HepG2 (cell line): ENCODE results near the gene MYH15. TPM values are rescaled to one million over a fixed set of nuclear protein-coding genes. Genes with fewer than 3 reads are reported as not detected.

ENCODE experiments used
- ATAC-seq: fragments of 200-7000 bp; cut with Tn5 transposase; 3 replicates; pipeline ENCODE4 v1.9.1; 2020; ENCODE audit warnings: mild to moderate bottlenecking, moderate library complexity
- BruUV-seq: library from RNA; stranded (reverse); fragments of 400-500 nt; replicated peaks from 2 replicates; lab custom pipeline; 2021; lab: Mats Ljungman, UMichigan
- CTCF ChIA-PET: fragments of 300-600 bp; formaldehyde crosslinking; extraction: SDS; loops from one replicate; lab custom pipeline; 2021; ENCODE audit warnings: low total read pairs, inconsistent platforms, low intra/inter-chr PET ratio; lab: Yijun Ruan, JAX
- POLR2A ChIA-PET: fragments of 350-600 bp; sonication (Branson Sonifier 250); formaldehyde crosslinking; loops from one replicate; lab custom pipeline; 2020; ENCODE audit warnings: antibody characterized with exemption, inconsistent platforms; lab: Yijun Ruan, JAX
- DNase-seq: peaks from one replicate; pipeline ENCODE4 v3.0.0-alpha.2; 2015; ENCODE audit warnings: low spot score
- FAIRE-seq: peaks from 3 replicates; lab custom pipeline; 2011; peaks lifted over from hg19 to GRCh38; lab: Jason Lieb, UNC
- H2AFZ ChIP-seq: one replicate; pipeline ENCODE4 v1.6.1; 2011; ENCODE audit warnings: low read length, inconsistent platforms
- H3K27ac ChIP-seq: fragments of 300-600 bp; 3 replicates; pipeline ENCODE4 v1.8.0; 2011; ENCODE audit warnings: mixed run types, mild to moderate bottlenecking, mixed read lengths, low read length, inconsistent platforms; ENCODE audit not compliant: insufficient read depth; ENCODE audit errors: extremely low read length
- H3K27me3 ChIP-seq, 2 experiments: fragments of 200-600 bp in 1 of 2; 2 replicates in 1 of 2; 3 replicates in 1 of 2; pipeline versions ENCODE4 v1.6.0 to v1.8.0; 2011; ENCODE audit warnings: low read length in 2 of 2, mild to moderate bottlenecking in 2 of 2, moderate library complexity in 2 of 2, inconsistent platforms in 1 of 2; ENCODE audit not compliant: insufficient read depth in 2 of 2, control insufficient read depth in 1 of 2
- H3K36me3 ChIP-seq, 2 experiments: fragments of 200-600 bp in 1 of 2; replicated peaks in 1 of 2; 2 replicates in 1 of 2; 3 replicates in 1 of 2; pipeline versions ENCODE4 v1.5.1 to v1.8.0; 2011; ENCODE audit warnings: low read length in 2 of 2, inconsistent platforms in 1 of 2; ENCODE audit not compliant: insufficient read depth in 2 of 2, control insufficient read depth in 1 of 2
- H3K4me1 ChIP-seq: 2 replicates; pipeline ENCODE4 v1.5.1; 2012; ENCODE audit warnings: low read length, inconsistent platforms; ENCODE audit not compliant: insufficient read depth
- H3K4me2 ChIP-seq: 2 replicates; pipeline ENCODE4 v1.6.0; 2011; ENCODE audit warnings: low read depth, low read length, inconsistent platforms
- H3K4me3 ChIP-seq, 3 experiments: fragments of 200-600 bp in 1 of 3; sonication (generic), shearing (Covaris generic) in 1 of 3; replicated peaks in 1 of 3; 2 replicates each; pipeline ENCODE4 v1.5.1; 2011 to 2016; ENCODE audit warnings: low read length in 3 of 3, inconsistent platforms in 2 of 3, low read depth in 2 of 3, mild to moderate bottlenecking in 2 of 3, control low read depth in 1 of 3, mixed read lengths in 1 of 3; ENCODE audit not compliant: insufficient read depth in 1 of 3
- H3K79me2 ChIP-seq: one replicate; pipeline ENCODE4 v1.6.1; 2011; ENCODE audit warnings: low read length, inconsistent platforms; ENCODE audit not compliant: insufficient read depth
- H3K9ac ChIP-seq: 2 replicates; pipeline ENCODE4 v1.6.0; 2011; ENCODE audit warnings: mild to moderate bottlenecking, low read depth, low read length, inconsistent platforms; ENCODE audit not compliant: insufficient read depth
- H3K9me3 ChIP-seq: 2 replicates; pipeline ENCODE4 v1.5.1; 2012; ENCODE audit warnings: mild to moderate bottlenecking, low read length
- H4K20me1 ChIP-seq: 2 replicates; pipeline ENCODE4 v1.6.0; 2011; ENCODE audit warnings: inconsistent platforms, mild to moderate bottlenecking, low read length, moderate library complexity; ENCODE audit not compliant: insufficient read depth
- ESRRA ChIP-seq: sonication (generic); formaldehyde crosslinking; IDR thresholded peaks from 2 replicates; pipeline ENCODE4 v1.5.1; 2020; ENCODE audit warnings: mild to moderate bottlenecking, low read depth, missing genetic modification reagents
- HNF4G ChIP-seq, 2 experiments: sonication (generic) in 1 of 2; formaldehyde crosslinking in 1 of 2; IDR thresholded peaks; 2 replicates each; pipeline versions ENCODE4 v1.4.0 to v1.6.1; 2011 to 2020; ENCODE audit warnings: borderline replicate concordance in 2 of 2, low read depth in 2 of 2, mild to moderate bottlenecking in 2 of 2, low read length in 1 of 2, missing genetic modification reagents in 1 of 2, moderate library complexity in 1 of 2
- HOXA7 ChIP-seq: sonication (generic); formaldehyde crosslinking; IDR thresholded peaks from 2 replicates; pipeline ENCODE4 v1.8.1; 2022; ENCODE audit warnings: mild to moderate bottlenecking, missing genetic modification reagents, moderate library complexity
- MYPOP ChIP-seq: sonication (generic); formaldehyde crosslinking; IDR thresholded peaks from 2 replicates; pipeline ENCODE4 v1.8.1; 2023; ENCODE audit warnings: mild to moderate bottlenecking, moderate library complexity, missing genetic modification reagents
- NFE2L1 ChIP-seq: sonication (generic); formaldehyde crosslinking; IDR thresholded peaks from 2 replicates; pipeline ENCODE4 v1.4.0; 2020; ENCODE audit warnings: missing genetic modification reagents, mild to moderate bottlenecking, borderline replicate concordance
- PITX1 ChIP-seq: sonication (generic); formaldehyde crosslinking; IDR thresholded peaks from 2 replicates; pipeline ENCODE4 v1.5.1; 2020; ENCODE audit warnings: mild to moderate bottlenecking, missing genetic modification reagents
- PREB ChIP-seq: sonication (generic); formaldehyde crosslinking; IDR thresholded peaks from 2 replicates; pipeline ENCODE4 v1.4.0; 2020; ENCODE audit warnings: missing genetic modification reagents
- TEF ChIP-seq: sonication (generic); formaldehyde crosslinking; IDR thresholded peaks from 2 replicates; pipeline ENCODE4 v1.5.0; 2020; ENCODE audit warnings: missing genetic modification reagents
- ZBTB7A ChIP-seq: sonication (generic); formaldehyde crosslinking; IDR thresholded peaks from 2 replicates; pipeline ENCODE4 v1.8.0; 2022; ENCODE audit warnings: mild to moderate bottlenecking, missing genetic modification reagents
- ZKSCAN1 ChIP-seq: fragments of 150-350 bp; IDR thresholded peaks from 2 replicates; pipeline ENCODE4 v1.6.1; 2014; ENCODE audit warnings: low read length
- ZNF331 ChIP-seq: sonication (generic); formaldehyde crosslinking; IDR thresholded peaks from 2 replicates; pipeline ENCODE4 v1.4.0; 2020; ENCODE audit warnings: missing genetic modification reagents
- ZNF333 ChIP-seq: sonication (generic); formaldehyde crosslinking; IDR thresholded peaks from 2 replicates; pipeline ENCODE4 v1.4.0; 2020; ENCODE audit warnings: mild to moderate bottlenecking, missing genetic modification reagents, borderline replicate concordance
- ZNF607 ChIP-seq: sonication (generic); formaldehyde crosslinking; IDR thresholded peaks from 2 replicates; pipeline ENCODE4 v1.5.1; 2020; ENCODE audit warnings: missing genetic modification reagents, mild to moderate bottlenecking, borderline replicate concordance
- ZNF644 ChIP-seq: IDR thresholded peaks from 2 replicates; pipeline ENCODE4 v1.6.1; 2016; ENCODE audit warnings: low read depth
- WGBS: methylation state at CpG from one replicate; pipeline ENCODE4 v1.1.6; 2017; ENCODE audit warnings: low lambda C conversion rate; 5-methylcytosine and 5-hydroxymethylcytosine counted together
- in situ Hi-C: cut with HindIII; loops from 2 replicates; pipeline ENCODE4 v1.10.0; 2017; ENCODE audit warnings: low pct_unique_long_range_greater_than_20kb; ENCODE audit not compliant: extremely low pct_ligation_motif_present
- intact Hi-C: fragments of 100-400 bp; cut with micrococcal nuclease; formaldehyde crosslinking; loops from one replicate; pipeline ENCODE4 v1.10.0; 2022; ENCODE audit not compliant: unreplicated experiment
- polyA plus RNA-seq, 8 experiments: library from polyadenylated mRNA; depleted of rRNA in 3 of 8; stranded (reverse) in 7 of 8; unstranded in 1 of 8; fragments of >200 nt; fragmentation: Illumina TruSeq in 4 of 8; extraction: Trizol in 4 of 8; gene quantifications; 2 replicates each; pipeline versions ENCODE4 v1.2.1 to v1.2.3, GENCODE V29; 2011 to 2016; ENCODE audit warnings: low read depth in 4 of 8, missing spikeins in 1 of 8, mixed read lengths in 1 of 8; ENCODE audit not compliant: insufficient read depth in 1 of 8
- total RNA-seq, 5 experiments: library from RNA; depleted of rRNA; stranded (reverse); fragments of >200 nt; fragmentation: Illumina TruSeq; extraction: Trizol; gene quantifications; 2 replicates each; pipeline ENCODE4 v1.2.3, GENCODE V29; 2016; ENCODE audit warnings: low read depth in 1 of 5
- TF ChIP-seq, protein P1 (sequence below): sonication (generic); formaldehyde crosslinking; conservative IDR thresholded peaks from 2 replicates; pipeline ENCODE4 v1.4.0; 2020; ENCODE audit warnings: missing genetic modification reagents

MYH15 gene
- total and polyA plus RNA-seq, 2 of the 13 experiments (the other 11 are each of a cell fraction or from before 2014, with no cell fraction given): 0.03 to 0.09 TPM

- no peak overlapping the region for H3K27ac ChIP-seq
- no peak for ATAC-seq
- POLR2A ChIA-PET: no interaction called here
- no peak overlapping the region for H2AFZ ChIP-seq
- no TSS peak for BruUV-seq
- H3K4me3 ChIP-seq: no peak overlapping the region
- CTCF ChIA-PET: no interaction called here
- no peaks in the 10 kb centered on the region for H3K9me3 ChIP-seq
- no peak for DNase-seq
- no peaks in the 10 kb centered on the region for H4K20me1 ChIP-seq
- no peak for FAIRE-seq
- H3K27me3 ChIP-seq: no peaks in the 10 kb centered on the region
- no peaks in the 10 kb centered on the region for H3K36me3 ChIP-seq
- intact Hi-C loops (no loop called here), in situ Hi-C loops (no loop called here)
- TF ChIP-seq HOXA7 (CRISPR knock-in tag): no peak
- no peak for TF ChIP-seq MYPOP
- TF ChIP-seq ZKSCAN1: no peak
- no peak for TF ChIP-seq ESRRA (CRISPR knock-in tag)
- TF ChIP-seq, protein P1, sequence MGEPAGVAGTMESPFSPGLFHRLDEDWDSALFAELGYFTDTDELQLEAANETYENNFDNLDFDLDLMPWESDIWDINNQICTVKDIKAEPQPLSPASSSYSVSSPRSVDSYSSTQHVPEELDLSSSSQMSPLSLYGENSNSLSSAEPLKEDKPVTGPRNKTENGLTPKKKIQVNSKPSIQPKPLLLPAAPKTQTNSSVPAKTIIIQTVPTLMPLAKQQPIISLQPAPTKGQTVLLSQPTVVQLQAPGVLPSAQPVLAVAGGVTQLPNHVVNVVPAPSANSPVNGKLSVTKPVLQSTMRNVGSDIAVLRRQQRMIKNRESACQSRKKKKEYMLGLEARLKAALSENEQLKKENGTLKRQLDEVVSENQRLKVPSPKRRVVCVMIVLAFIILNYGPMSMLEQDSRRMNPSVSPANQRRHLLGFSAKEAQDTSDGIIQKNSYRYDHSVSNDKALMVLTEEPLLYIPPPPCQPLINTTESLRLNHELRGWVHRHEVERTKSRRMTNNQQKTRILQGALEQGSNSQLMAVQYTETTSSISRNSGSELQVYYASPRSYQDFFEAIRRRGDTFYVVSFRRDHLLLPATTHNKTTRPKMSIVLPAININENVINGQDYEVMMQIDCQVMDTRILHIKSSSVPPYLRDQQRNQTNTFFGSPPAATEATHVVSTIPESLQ (CRISPR knock-in tag): no peak
- no peak for TF ChIP-seq PREB (CRISPR knock-in tag)
- no peak for TF ChIP-seq HNF4G (IDR thresholded peaks at IDR 0.05; ENCODE audit: borderline replicate concordance, low read depth, low read length)
- TF ChIP-seq HNF4G (CRISPR knock-in tag; IDR thresholded peaks at IDR 0.05; ENCODE audit: borderline replicate concordance, low read depth): no peak
- no peak for TF ChIP-seq ZNF644 (CRISPR knock-in tag)
- no peak for TF ChIP-seq ZNF607
- TF ChIP-seq NFE2L1 (CRISPR knock-in tag): no peak
- no peak for TF ChIP-seq TEF (CRISPR knock-in tag)
- TF ChIP-seq ZNF333: no peak
- TF ChIP-seq PITX1 (CRISPR knock-in tag): no peak
- TF ChIP-seq ZNF331 (CRISPR knock-in tag): no peak
- TF ChIP-seq ZBTB7A (CRISPR knock-in tag): no peak
- WGBS: 56% methylated on average over 7 of the region's 7 CpGs
- H3K4me1 ChIP-seq: no peaks in the 10 kb centered on the region
- H3K79me2 ChIP-seq: no peaks in the 10 kb centered on the region
- no peak overlapping the region for H3K9ac ChIP-seq
- H3K4me2 ChIP-seq: no peak overlapping the region
Measured at GRCh38 chr3:108380128-108380795, 130.1 kb downstream of the MYH15 start.
